Caki2 (cell line): ENCODE measurements around the gene RPP30. TPM values are rescaled to one million over a fixed set of nuclear protein-coding genes. Genes with fewer than 3 reads are reported as not detected.
A peak's percentile ranks its signal among the peaks of the same experiment; 100 is the strongest.
"Not testable (repeated sequence)": the region's sequence is repeated elsewhere in the genome, so short reads cannot be mapped to it uniquely, and the experiment has no call there.

ENCODE experiments used
- DNase-seq: peaks from one replicate; pipeline ENCODE4 v3.0.0-alpha.2; 2015; ENCODE audit warnings: low read depth
- in situ Hi-C: cut with HindIII; loops from 2 replicates; pipeline ENCODE4 v1.10.0; 2016; ENCODE audit warnings: low sequenced_read_pairs, low pct_unique_long_range_greater_than_20kb, mixed read lengths
- total RNA-seq: library from RNA; depleted of rRNA; stranded (reverse); fragments of >200 nt; shearing (Covaris generic); gene quantifications from 2 replicates; pipeline ENCODE4 v1.2.3, GENCODE V29; 2014; ENCODE audit warnings: low replicate concordance

The RPP30 gene
- total RNA-seq, 1 experiment from 2014 or later = 71.4 TPM

DNA sequence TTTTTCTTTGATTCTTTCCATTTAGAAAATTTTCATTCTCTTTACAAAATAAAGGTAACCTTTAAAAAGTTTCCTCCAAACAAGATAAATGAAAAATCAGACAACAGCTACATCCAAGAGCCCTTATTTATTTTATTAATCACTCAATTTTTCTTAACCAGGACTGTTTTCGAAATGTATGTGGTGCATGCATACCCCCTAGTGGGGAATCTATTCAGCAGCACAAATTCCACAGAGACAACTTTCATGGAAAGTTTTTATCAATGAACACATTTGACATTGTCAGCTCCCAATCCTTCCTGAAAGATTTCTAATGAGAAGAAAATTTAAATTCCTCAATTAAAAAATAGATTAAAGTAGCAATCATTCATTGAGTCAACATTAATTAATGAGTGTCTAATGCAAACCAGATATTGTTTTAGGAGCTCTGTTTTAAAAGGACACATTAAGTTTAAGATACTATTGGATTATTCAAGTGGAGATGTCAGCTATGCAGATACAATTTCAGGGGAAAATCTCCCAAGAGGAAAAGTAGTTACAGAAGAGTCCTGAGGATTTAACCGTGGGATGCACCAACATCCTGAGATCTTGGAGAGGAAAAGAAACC is 8.8 kb upstream of the RPP30 start:
- in situ Hi-C loops = no loop called here
- DNase-seq = no peak

DNA sequence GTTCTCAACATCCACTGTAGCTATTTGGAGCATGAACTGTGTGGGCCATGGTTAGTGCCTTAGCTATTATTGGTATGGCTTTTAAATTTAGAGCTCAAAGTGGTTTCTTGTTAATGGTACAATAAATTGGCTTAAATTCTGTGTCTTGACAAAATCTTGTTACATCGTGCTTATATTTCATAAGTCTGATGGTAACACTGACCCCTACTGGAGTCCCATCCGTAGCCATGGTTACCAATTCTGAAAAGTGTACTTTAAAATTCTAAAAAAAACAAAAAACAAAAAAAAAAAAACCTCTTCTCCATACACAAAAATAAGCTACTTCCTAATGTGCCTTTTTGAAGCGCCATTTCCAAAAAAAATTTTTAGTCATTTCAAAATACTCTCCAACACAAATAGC is 6.4 kb upstream of the RPP30 start:
- in situ Hi-C loops = no loop called here
- no peak for DNase-seq

DNA sequence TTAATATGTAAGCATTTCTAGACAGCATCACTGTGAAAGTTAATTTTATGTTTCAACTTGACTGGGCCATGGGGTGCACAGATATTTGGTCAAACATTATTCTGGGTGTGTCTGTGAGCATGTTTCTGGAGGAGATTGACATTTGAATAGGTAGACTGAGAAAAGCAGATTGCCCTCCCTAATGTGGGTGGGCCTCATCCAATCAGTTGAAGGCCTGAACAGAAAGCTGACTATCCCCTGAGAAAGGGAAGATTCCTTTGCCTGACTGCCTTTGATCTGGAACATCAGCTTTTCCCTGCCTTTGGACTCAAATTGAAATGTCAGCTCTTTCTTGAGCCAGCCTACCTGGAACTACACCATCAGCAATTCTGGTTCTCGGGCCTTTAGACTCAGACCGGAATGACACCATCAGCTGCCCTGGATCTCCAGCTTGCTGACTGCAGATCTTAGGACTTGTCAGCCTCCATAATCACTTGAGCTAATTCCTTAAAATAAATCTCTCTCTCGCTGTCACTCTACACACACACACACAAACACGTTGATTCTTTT is 5.7 kb upstream of the RPP30 start:
- DNase-seq = no peak
- in situ Hi-C loops = no loop called here

DNA sequence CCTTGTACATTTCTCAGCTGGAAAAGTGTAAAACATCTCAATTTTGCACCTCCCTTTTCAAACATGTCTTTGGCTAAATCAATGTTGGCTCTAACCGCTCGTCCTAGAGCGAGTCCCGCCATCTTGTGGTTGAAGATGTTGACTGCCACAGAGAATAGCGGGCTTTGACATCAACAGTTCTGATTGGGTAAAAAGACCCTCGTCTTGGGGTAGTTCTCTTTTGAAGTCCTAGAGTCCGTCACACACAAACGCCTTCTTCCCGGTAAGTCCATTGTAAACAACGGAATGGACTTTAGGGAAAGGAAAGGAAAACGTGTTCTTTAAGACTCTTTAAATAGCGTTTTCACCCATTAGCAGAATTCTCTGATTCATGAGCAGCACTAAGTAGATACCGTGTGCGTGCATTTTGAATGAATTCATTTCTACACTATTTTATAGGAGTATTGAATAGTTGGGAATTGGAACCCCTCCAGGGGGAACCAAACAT is 452 bp upstream of the RPP30 start:
- peak; percentile 68 for DNase-seq
- in situ Hi-C loops = no loop called here

DNA sequence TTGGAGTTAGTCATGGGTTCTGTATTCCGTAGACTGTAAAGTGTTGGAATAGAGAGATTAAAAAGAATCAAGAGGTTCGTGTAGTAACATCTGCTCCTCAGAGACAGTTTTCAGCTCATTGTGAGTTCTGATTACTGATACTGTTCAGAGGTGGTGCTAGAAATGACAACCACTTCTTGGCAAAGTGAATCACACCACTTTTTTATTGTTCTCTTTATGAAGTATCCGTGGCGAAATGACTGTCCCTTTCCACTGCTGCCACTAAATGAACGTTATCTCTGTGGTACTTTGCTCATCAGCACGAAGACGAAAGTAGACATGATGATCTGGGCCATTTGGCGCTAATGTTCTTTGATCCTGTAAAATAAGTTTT is 860 bp downstream of the RPP30 start:
- in situ Hi-C loops = no loop called here
- no peak for DNase-seq

DNA sequence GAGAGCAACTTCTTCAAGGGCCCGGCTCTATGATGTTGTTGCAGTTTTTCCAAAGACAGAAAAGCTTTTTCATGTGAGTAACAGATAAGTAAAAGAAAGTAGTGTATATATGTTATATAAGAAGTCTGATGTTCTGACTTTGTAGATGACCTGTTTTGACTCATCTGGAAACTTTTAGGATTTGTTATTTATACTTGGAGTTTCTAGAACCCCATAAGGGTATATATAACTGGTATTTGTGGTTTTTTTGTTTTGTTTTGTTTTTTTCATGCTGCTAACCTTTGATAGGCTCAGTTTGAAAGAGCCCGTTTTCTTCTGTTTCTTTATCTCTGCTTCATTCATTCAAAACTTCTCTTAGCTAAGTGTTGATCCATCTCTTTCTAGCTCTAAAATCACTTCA is 7.3 kb downstream of the RPP30 start:
- in situ Hi-C loops = no loop called here
- no peak for DNase-seq

DNA sequence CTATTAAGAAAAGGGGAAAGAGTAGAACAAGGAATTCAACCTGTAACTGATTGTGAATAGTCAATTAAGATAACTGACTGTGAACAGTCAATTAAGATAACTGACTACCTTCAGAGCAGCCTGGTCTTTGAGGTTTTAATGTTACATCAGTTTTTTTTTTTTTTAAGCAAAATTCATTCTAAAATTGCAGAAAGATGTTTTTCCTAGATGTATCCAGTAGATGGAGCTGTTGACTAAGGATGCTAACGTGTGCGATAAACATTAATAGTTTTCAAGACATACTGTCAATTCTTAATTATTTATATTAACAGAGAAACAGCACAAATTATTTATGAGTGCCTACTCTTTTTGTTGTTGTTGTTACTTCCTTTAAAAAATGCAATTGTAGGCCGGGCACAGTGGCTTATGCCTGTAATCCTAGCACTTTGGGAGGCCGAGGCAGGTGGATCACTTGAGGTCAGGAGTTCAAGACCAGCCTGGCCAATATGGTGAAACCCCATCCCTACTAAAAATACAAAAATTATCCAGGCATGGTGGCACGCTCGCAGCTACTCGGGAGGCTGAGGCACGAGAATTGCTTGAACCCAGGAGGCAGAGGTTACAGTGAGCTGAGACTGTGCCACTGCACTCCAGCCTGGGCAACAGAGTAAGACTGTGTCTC is 8.4 kb downstream of the RPP30 start:
- peak; percentile 47 for DNase-seq
- in situ Hi-C loops = not testable (repeated sequence)

DNA sequence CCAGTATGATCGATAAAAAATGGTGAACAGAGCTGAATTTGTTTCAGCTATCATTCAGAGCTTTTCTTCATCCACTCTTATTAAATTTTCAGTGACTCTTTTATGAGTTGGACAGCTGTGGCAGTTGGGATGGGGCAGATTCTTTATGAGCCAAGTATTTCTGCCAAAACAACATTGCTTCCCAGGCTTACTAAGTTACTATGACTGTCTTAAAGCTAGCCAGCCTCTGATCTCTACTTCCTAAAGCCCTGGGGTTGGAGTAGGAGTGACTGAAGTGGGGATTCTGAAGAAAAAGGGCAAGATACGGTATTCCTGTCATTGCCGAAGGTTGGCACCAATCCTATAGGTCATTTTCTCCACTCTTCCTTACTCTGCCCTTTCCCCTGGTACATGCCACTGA is 12.7 kb downstream of the RPP30 start:
- in situ Hi-C loops = no loop called here
- DNase-seq = no peak

DNA sequence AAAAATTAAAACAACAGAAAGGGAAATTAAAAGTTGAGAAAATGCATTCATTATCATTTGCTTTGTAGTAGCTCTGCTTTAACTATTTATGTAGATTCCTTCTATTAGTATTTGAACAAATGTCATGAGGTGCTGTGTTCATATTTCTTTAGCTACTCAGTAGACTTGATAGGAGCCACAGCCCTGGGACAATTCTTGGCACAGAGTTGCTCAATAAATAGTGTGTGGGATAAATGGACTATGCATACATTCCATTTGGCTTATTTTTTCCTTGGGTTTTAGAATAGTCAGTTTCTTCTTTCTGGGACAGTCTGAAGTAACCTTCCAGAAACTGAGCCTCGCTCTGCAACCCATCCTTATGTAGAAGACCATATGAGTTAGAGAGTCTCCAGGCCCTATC is 13.4 kb downstream of the RPP30 start:
- in situ Hi-C loops = no loop called here
- no peak for DNase-seq

DNA sequence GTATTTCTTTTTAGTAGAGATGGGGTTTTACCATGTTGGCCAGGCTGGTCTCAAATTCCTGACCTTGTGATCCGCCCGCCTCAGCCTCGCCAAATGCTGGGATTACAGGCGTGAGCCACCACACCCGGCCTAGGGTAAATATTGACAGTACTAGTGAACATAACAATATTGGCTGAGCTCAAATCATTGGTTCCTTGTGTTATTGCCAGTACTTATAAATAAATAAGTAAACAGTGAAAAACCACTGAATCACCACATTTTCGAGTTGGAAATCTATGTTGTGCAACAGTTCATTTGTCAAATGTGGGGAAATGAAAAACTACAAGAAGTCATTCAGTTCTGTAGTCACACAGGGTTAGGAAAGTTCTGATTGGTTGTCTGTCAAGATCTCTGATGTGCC is 15.8 kb downstream of the RPP30 start:
- in situ Hi-C loops = no loop called here
- no peak for DNase-seq

DNA sequence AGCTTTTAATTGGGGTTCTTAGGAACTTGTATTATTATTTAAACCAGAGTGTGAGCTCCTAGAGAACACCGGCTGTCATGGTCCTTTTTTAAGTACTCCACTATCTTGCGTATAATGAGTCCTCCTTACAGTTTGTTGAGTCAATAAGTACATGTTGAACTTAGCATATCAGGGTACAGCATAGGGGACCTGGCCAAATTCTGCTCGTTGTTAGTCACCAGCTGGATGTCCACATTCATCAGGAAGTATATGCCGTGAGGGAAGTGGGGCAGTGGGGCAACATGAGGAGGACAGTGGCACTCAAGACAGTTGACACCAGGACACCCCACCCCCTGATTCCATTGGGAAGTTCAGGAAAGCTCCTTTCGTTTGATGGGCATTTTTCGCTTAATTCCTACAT is 16.6 kb downstream of the RPP30 start:
- no peak for DNase-seq
- in situ Hi-C loops = no loop called here

DNA sequence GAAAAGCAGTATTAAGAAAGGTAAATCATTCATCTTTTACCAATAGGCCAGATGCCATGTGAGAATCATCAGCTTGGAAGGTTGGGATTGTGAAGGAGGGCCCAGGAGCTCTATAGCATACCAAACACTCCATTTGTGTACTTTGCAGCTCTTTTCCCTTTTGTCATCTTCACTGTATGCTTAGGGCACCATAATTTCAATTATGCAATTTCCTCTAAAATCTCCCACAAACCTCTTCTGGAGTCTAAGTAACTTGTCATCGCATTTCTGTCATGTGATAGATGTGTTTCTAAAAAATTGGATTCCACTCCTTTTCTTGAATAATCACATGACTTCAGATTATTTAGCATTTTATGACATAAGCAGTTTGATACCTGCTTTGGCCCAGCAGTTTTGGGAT is 17.9 kb downstream of the RPP30 start:
- in situ Hi-C loops = no loop called here
- no peak for DNase-seq

DNA sequence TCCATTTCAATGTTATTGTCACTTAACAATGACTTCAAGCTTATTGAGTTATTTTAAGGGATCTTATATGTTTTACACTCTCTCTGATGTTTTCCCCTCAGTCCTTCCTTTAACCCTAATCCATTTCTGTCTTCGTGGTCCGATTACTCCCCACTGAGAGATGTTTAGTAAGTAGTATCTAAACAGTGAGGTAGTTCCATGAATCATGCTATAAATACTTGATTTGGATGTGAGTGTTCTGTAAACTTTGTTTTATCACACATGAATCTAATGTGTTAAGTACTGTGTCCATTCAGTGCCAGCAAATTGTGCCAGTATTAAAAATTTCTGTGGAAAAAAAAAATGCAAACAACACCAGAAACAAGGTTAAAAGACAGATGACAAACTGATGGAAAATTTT is 18.6 kb downstream of the RPP30 start:
- no peak for DNase-seq
- in situ Hi-C loops = no loop called here

DNA sequence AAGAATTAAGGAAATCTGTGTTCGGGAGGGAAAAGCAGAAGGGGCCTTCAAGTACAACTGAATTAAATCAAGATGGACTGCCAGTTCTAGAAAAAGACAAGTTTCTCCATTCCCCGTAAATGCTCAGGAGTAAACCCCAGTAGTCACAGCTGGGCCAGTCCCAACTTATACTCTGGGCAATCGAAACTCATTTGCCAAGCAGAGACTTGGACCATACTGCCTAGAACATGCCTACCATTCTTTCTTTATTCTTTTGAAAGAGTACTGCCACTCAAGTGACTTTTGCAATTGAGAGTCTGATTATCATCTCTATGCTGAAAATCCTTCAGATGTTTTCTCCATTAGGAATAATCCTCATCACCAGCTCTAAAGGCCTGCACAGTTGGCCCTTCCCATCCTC is 21.4 kb downstream of the RPP30 start:
- in situ Hi-C loops = no loop called here
- DNase-seq = no peak

DNA sequence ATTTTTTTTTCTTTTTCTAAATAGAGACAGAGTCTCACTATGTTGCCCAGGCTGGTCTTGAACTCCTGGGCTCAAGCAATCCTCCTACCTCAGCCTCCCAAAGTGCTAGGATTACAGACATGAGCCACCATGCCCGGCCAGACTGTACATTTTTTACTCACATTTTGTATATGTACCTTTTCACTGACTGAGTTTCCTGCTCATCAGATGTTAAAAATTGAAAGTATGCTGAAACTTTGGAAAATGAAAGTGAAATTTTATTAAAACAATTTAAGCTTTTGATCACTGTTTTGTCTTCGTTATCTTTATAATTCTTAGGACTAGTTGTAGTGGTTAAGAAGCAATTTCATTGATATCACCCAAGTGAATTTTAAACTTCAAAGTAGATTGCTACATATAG is 25.1 kb downstream of the RPP30 start:
- in situ Hi-C loops, DNase-seq: not testable (repeated sequence)

DNA sequence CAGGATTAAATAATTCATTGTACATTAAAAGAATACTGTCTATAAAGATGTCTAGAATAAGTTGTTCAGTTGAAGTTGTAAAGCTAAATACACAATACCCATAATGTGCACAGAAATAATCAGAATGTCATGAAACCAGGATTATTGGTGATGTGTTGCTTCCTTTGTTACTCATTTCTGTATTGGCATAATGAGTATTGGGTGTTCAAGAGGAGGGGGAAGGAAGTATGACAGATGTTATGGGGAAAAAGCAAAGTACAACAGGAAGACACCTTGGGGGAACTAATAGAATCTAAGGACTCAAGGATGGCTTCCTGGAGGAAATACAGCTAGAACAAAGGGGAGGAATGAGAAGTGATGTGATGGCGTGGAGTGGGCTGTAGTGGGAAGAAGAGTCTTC is 34.2 kb downstream of the RPP30 start:
- DNase-seq = no peak
- in situ Hi-C loops = no loop called here

DNA sequence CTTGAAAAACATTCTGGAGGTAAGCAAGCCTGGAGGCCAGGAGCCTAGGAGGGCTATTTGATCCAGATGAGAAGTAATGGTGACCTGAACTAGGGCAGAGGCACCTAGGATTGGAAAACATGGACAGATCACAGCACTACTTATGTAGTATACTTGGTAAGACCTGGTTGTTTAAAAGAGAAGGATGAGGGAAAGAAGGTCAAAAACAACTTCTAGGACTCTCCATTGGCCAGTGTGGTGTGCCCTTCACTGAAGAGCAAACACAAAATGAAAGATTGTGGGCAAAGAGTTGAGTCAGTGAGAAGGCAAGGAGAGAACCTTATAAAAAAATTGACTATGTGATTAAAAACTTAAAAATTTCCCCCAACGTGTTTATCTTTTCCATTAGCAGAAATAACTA is 34.8 kb downstream of the RPP30 start:
- in situ Hi-C loops = no loop called here

DNA sequence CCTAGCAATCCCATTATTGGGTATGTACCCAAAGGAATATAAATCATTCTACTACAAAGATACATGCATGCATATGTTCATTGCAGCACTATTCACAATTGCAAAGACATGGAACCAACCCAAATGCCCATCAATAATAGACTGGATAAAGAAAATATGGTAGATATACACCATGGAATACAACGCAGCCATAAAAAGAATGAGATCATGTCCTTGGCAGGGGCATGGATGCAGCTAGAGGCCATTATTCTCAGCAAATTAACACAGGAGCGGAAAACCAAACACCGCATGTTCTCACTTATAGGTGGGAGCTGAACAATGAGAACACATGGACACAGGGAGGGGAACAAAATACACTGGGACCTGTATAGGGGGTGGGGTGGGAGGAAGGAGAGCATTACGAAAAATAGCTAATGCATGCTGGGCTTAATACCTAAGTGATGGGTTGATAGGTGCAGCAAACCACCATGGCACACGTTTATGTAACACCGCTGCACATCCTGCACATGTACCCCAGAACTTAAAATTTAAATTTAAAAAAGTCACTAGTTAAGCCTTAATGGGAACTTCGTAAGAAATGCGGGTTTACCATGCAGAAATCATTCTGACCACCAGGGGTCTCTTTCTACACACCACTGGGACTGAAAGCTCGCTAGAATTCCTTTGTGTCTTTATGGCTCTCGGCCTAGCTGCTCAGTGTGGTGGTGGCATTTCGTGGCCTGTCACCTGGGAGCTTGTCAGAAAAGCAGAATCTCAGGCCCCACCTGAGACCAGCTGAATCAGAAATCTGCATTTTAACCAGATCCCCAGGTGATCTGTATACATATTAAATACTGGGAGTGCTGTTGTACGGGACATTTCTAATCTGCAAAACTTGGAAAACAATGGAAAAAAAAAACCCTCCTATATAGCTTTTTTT is 39.6 kb downstream of the RPP30 start:
- peak; percentile 62 for DNase-seq
- in situ Hi-C loops = no loop called here

More for the DNA sequence above, 34.8 kb downstream of the RPP30 start:
- no peak for DNase-seq

DNA sequence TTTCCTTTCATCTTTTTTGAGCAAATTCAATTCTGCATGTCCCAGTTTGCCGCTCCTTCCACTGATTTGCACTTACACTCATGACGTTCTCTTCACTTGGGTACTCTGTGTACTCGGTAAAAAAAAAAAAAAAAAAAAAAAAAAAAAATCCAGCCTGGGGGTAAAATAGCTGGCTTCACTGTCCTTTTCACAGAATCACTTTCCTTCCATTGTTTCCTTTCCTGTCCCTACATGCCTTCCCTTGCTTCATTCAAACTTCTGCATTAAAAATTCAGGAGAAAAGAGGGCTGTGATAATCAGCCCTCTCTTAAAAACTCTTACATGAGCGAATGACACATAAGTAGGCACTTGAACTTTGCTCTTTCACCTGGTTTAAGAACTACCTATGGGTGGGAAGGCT is 40.4 kb downstream of the RPP30 start:
- in situ Hi-C loops = no loop called here

More for the DNA sequence above, 40.4 kb downstream of the RPP30 start:
- DNase-seq = no peak
